ENCODE results near the gene HCLS1.

GRCh38 chr3:121637922-121638321 lies 22.8 kb downstream of the HCLS1 start:
- TF ChIP-seq EZH2 (IDR thresholded peaks at IDR 0.05; ENCODE audit: borderline replicate concordance, low read depth, low read length, severe bottlenecking) (no peak), CTCF (IDR thresholded peaks at IDR 0.05; ENCODE audit: borderline replicate concordance, extremely low read depth, low read length, poor library complexity, severe bottlenecking) (no peak)
